ENCODE measurements around the gene ATP11A.

The ATP11A gene

DNA sequence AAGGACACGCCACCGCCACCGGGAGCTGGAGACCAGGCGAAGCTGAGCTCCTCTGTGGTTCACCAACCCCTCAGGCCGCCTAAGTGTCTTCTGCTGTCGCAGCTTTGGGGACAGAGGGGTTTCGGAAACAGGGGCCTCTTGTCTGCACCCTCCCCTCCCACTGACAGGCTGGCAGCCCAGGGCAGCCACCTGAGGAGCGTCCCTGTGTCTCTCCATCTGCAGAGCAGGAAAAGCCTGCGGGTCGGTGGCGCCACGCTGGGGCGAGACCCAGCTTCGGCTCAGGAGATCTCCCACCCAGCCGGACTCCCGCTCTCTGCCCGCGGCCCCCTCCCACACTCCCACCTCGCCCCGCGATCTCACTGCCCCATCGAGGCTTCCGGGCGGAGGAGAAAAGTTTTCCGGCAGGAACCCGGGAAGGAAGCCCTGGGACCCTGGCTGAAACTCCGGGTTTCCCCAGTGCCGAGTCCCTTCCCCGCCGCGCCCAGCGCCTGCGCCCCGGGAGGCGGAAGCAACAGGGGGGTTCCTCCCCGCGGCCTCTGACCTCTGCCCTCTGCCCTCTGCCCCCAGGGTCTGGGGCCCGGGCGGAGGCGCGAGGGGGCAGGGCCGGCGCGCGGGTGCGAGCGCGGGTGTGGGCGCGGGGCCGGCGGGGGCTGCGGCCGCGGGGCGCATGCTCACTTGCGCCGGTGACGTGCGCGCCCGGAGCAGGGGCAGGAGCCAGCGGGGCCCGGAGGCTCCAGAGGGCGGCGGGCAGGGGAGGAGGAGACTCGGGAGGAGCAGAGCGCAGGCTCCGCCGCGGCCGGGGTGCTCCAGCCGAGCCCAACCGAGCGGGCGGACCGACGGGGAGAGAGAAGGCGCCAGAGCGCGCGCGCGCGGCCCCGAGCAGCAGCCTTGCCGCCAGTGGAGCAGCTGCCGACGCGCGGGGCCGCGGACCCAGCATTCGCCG is at the start of gene ATP11A:
Gene ATP11A, plus strand, starts transcription at position 736 of the 943 bp plus-strand sequence. CDS start 379 bp downstream, outside the sequence.
- peak; percentile 46 to 64 for DNase-seq (ENCODE audit: low read depth in 2 of 2)

- DNase-seq (ENCODE audit: low read depth in 2 of 2): no peak
These were observed 48.3 kb upstream of the ATP11A start for GRCh38 chr13:112641456-112642089.

DNA sequence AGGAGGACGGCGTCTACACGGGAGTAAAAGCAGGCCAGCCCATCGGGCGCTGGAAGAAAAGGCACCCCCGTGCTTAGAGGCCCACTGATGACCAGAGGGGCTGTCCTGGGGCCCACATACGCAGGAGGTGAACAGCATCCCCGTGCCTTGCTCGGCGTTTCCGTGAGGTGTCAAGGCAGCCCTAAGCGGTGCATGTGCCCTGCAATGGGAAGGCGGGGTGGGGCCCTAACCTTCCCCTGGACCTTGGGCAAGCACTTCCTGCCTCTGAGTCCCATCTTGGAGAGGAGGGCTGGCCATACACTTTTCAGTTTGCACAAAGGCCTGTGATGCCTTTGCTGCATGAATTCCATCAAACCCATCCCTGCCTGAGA is 47.8 kb upstream of the ATP11A start:
- DNase-seq (ENCODE audit: low read depth in 2 of 2): no peak

GRCh38 chr13:112643759-112644459 is 45.9 kb upstream of the ATP11A start:
- no peak for DNase-seq (ENCODE audit: low read depth in 2 of 2)

- no peak for DNase-seq (ENCODE audit: low read depth in 2 of 2)
These were observed 44.4 kb upstream of the ATP11A start for GRCh38 chr13:112645327-112645914.

DNA sequence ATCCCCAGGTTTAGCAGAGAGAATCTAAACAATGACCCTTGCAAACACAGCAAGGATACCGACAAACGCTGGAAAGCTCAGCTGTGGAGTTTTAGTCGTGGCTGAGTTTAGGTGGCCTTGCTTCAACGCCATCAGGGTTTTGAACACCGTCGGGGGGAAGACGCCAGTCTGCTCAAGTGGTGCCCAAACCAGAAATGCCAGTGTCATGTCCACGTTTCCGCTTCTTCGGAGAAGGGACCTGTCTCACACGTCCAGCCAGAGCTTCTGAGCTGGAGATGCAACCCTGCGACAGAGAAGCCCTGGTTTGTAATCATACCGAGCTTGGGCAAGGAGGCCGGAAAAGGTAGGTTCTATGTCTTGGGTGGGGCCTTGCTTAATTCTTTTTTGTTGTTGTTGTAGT is 42.6 kb upstream of the ATP11A start:
- no peak for DNase-seq (ENCODE audit: low read depth in 2 of 2)

GRCh38 chr13:112648101-112648500 is 41.7 kb upstream of the ATP11A start:
- DNase-seq (ENCODE audit: low read depth in 2 of 2): no peak

DNA sequence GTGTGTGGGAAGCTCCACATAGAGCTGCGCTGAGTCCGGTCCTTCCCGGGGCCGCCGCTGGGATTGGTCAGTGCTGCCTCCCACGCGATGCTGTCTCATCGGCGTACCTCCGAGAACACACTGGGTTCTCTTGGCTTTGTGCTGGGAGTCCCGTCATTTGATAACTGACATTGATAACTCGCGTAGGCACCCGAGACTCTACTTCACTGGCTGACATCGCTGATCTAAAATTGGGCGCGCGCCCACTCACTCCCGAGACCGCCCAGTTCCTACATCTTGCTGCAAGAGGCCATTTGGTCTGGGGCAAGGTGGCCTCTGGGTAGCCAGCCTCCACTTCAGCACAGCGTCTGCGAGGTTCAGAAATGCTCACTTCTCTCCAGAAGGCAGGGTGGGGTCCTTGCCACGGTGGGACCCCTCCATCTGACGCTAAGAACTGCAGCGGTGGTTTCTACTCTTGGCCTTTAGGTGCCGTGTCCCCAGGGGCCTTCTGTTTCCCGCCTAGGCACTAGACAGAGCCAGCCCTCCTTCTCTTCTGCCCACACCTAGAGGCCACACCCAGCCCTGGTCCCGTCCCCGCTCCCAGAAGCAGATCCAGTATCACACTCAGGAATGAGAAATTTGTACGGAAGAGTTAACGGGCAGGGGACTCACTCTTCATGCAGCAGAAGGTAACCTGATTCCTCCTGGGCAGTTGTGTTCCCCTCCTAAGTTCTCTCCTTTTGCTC is 40.7 kb upstream of the ATP11A start:
- DNase-seq (ENCODE audit: low read depth in 2 of 2): no peak

DNA sequence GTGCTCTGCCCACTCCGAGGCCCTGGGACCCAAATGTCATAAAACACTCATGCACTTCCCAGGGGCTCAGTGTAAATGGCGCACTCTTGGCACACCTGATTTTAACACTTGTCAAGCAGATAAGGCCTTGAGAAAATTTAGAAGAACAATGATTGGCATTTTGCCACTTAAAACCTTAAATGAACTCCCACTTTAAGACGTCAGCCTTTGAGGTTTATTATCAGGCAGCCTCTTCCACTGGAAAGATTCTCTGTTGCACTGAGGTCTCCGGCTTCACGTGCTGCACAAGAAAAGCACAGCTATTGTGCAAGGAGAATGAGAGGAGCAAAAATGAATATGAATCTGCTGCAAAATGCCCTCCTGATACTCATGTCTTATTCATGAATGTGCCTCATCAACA is 38.5 kb upstream of the ATP11A start:
- no peak for DNase-seq (ENCODE audit: low read depth in 2 of 2)

DNA sequence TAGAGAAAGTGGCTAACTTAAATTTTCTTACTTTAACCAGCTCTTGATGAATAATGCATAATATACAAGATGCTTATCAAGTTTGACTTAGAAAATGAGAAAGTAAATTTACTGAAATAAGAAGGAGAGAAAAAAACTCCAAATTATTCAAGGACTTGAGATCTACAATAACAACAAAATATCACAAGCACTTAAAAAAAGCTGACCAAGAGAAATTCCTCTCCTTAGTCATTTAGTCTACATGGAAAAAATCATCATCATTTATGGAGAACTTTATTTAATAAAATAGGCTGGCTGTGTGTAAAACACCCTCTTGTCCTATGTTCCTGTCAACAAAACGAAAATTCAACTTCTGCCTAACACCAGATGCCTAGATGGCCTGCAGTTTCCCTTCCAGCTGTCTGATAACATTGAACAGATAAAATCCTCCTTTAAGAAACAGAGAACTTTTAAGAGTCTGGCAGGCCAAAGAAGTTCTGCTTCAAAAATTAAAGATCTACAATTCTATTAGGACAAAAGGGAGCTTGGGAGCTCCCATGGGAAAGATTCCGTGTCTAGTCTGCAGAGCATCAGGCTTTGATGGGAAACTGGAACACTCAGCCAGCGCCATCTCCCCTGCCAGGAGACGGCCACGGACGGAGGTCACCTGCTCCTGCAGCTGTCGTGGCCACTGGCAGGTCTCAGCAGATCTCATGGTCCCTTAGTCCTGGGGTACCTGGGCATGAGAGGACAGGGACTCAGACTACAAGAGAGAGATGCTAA is 37.9 kb upstream of the ATP11A start:
- no peak for DNase-seq (ENCODE audit: low read depth in 2 of 2)

- DNase-seq (ENCODE audit: low read depth in 2 of 2): no peak
These were observed 37.2 kb upstream of the ATP11A start for GRCh38 chr13:112652512-112653070.

GRCh38 chr13:112653071-112653470 is 36.8 kb upstream of the ATP11A start:
- no peak for DNase-seq (ENCODE audit: low read depth in 2 of 2)

DNA sequence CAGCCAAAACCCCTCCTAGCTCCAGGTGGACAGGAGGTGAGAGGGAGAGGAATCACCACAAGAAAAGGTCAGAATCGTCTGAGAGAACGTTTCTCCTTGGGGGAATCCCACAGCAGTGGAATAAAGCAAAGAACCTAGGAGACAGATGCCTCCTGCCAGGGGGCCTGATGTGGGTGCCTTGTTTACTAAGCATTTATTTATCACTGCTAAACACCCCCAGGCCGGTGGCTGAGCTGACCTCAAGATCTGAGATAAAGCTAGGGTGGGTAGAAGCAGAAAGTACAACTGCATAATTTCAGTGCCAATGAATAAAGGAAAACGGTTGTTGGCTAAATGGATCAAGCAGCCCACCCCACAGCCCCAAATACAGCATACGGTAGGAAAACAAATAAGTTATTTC is 33.9 kb upstream of the ATP11A start:
- DNase-seq (ENCODE audit: low read depth in 2 of 2): no peak

DNA sequence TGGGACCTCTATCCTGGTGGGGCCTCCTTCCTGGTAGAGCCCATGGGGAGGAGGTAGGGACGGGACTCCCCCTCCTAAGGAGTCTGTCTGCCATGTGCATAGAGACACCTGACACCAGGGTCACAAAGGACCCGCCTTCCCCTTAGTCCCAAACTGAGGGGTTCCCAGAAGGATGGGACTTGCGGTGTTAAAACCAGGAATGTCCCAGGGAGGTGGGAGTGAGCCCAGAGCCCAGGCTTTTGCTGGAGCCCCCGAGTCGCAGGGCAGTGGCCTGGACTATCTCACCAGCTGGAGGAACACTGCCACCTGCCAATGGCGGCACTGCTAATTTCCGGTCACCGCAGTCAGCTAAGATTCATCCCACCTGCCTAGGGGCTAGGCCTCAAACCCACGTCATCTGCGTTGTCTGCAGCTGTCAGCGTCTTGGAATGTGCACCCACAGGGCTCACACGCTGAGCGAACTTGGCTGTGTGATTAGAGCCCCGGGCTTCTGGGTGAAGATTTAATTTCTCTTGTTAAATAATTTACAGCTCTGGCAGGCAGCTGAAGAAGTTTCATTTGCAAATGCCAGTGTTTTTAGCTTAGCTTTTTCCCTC is 31.9 kb upstream of the ATP11A start:
- no peak for DNase-seq (ENCODE audit: low read depth in 2 of 2)

DNA sequence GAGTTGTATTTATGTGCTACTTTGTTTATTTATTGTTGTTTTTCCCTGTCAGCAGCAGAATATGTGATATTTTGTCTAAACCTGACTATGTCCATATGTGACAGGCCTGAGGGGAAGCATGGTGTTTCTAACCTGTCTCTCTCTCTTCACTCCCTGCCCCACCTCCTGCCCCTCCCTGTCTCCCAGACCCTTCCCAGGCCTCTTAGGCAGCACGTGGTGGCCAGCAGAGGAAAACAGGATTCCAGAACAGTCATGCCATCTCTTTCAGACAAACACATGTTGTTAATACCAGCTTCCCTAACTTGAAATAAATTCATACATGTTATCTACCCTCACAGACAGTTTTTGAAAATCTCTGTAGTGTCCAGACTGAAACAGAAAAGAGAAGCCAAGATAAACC is 31.0 kb upstream of the ATP11A start:
- no peak for DNase-seq (ENCODE audit: low read depth in 2 of 2)

DNA sequence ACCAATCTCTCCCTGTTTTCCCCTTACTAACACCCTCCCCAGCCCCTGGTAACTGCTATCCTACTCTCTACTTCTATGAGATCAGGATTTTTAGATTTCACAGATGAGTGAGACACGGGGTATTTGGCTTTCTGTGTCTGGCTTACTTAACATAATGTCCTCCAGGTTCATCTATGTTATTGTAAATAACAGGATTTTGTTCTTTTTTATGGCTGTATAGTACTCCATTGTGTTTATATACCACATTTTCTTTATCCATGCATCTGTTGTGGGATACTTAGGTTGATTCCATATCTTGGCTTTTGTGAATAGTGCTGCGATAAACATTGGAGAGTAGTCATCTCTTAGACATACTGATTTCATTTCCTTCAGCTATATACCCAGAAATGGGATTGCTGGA is 28.5 kb upstream of the ATP11A start:
- DNase-seq (ENCODE audit: low read depth in 2 of 2): no peak

- DNase-seq (ENCODE audit: low read depth in 2 of 2): no peak
These were observed 25.2 kb upstream of the ATP11A start for GRCh38 chr13:112664501-112665203.

DNA sequence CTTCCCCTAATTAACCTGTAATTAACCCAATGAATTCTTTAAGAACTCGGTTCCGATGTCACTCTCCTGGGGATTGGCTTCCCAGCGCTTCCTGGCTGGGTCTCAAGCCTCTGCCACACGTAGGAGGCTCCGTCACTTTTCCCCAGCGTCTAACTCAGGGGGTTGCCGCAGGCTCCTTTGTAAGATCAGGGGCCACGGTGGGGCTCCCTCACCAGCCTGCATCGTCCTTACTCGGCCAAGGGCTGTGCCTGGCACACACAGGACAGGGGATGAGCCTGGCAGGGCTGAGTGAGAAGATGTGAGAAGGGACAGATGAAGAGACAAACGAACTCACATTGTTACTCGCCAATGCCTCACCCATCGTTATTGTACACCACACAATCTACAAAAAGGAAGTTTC is 20.9 kb upstream of the ATP11A start:
- DNase-seq (ENCODE audit: low read depth in 2 of 2): no peak

DNA sequence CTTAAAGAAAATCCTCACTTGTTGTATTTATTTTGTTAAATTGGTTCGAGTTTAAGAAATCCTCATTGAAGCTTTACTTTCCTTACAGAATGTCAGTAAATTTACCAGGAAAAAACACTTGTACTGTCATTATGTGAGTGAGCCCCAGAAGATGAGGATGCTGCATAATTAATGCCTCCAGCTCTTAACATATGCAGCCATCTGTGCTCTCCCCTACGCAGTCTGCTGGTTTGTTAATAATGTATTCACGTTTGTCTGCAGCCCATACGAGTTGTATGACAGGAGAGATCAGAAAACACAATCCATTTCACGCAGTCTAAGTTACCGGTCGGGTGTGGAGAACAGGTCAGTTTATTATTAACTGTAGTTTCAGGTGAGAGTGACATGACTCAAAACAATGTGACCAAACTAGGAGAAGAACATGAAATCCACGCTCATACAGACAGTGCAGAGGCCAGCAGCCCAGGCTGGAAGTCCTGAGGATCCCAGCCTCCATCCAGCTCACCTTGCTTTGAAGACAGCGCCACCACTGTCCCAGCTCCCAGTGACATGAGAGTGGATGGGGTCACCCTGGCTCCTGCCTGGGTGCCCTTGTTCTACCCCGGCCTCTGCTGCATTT is 19.8 kb upstream of the ATP11A start:
- no peak for DNase-seq (ENCODE audit: low read depth in 2 of 2)
